GM20431 (cell line): Measurements from ENCODE around the gene FHOD3.

Experiments
- in situ Hi-C: fragments of 300-500 bp; cut with MseI, MboI; formaldehyde crosslinking; loops from one replicate; pipeline ENCODE4 v1.15.0; 2020; ENCODE audit warnings: low sequenced_read_pairs; ENCODE audit not compliant: unreplicated experiment

Gene FHOD3

GRCh38 chr18:36372903-36373311 is 75.4 kb downstream of the FHOD3 start:
- in situ Hi-C loops, result no loop called here

DNA sequence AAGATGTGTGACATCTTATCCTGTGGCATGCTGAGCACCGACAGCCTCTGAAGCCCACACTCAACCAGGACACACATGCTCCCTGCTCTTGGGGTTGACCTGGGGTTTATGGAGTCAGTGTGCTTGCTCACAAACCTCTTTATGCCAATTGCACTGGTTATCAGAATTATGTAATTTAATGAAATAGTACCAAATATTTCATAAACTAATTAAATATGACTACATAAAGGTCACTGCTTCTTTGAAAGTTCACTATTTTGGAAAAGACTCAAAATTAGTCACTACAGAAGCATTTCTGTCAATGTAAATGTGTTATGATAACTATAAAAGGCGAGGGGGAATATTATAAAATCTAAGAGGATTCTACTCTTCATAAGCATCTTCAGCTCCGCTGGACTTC is 76.7 kb downstream of the FHOD3 start:
- in situ Hi-C loops, result no loop called here

GRCh38 chr18:36375118-36375517 is 77.6 kb downstream of the FHOD3 start:
- in situ Hi-C loops, result no loop called here

- in situ Hi-C loops, result no loop called here
Measured at GRCh38 chr18:36376361-36376760, 78.8 kb downstream of the FHOD3 start.

GRCh38 chr18:36377626-36378025 is 80.1 kb downstream of the FHOD3 start:
- in situ Hi-C loops, result no loop called here

DNA sequence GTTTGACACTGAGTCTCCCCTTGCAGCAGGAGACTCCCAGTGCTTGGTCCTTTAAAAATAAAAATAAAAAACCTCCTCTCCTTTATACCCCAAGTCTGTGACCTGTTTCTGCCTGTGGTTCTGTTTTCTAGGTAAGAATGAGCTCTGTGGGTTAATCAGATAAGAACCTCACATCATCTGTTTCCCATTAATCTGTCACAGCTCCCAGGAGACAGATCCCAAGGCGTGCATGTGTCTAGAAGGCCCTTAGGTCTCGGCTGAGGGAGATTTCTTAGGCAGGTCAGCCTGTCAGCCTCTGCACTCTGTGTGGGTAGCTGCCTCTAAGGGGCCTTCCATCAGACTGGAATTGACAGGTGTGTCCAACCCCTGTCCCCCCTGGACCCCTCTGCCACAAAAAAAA is 80.7 kb downstream of the FHOD3 start:
- in situ Hi-C loops, result no loop called here

DNA sequence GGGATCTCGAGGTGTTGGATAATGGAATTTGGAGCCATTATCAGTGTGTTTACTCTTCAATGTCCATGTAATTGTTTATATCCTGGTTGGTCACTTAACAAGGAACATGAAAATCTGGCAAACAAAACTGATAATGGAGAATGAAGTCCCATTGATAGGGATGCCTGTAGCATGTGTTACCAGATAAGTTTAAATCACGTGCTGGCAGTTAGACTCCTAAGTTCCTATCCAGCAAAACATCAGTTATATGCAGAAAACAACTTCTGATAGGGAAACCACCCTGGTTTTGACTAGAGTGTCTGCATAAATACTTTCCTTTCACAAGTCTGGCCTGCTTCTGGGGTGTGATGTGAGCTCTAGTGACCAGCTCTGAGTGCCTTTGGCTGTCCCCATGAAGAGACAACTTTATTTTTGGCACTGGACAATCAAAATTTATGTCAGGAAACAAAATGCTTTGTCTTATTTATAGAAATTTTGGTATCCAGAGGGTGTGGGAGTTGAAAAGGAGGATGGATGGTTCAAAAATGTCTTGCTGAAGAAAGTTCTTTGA is 82.0 kb downstream of the FHOD3 start:
- in situ Hi-C loops, result no loop called here

DNA sequence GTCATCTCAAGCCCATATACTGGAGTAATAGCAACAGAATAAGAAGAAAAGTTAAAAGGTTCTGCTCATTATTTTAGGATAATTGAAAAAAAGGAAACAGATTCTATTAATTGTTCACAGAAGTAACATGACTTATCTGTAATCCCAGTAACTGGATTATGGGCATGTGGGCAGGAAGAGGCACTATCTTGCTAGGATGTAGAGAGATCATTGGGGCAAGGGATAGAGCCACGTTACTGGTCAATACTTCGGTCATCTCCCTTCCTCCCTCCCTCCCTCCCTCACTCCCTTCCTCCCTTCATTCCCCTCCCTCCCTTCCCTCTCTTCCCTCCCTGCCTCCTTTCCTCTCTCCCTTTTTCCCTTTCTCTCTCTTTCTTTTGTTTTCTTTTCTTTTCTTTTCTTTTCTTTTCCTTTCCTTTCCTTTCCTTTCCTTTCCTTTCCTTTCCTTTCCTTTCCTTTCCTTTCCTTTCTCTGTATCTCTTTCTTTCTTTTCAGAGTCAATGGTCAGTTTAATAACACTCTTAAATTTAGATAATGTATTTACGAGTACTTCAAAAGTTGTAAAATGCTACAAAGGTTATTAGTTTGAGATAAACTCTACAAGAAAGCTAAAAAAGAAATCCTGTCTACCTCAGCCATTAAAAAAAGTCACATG is 82.8 kb downstream of the FHOD3 start:
- in situ Hi-C loops, result no loop called here

DNA sequence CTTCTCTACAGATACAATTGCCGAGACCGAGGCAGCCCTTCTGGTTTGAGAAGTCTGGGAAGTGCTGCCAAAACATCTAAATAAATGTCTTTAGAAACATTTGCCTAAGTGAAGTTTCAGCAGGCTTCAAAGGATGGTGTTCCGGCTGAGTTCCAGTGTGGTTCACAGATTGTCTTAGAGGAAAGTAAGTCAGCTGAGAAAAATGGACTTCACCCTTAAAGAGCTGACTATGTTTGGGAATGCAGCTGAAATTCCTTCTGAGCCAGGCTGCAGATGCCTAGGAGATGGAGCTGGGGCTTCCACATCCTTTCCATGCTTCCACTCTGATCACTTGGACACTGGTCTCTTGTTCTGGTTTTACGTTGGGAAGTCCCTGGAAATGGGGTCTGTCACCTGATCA is 83.6 kb downstream of the FHOD3 start:
- in situ Hi-C loops, result no loop called here

- in situ Hi-C loops, result no loop called here
Measured at GRCh38 chr18:36382854-36383253, 85.3 kb downstream of the FHOD3 start.

GRCh38 chr18:36386150-36386920 is 88.8 kb downstream of the FHOD3 start:
- in situ Hi-C loops, result no loop called here

DNA sequence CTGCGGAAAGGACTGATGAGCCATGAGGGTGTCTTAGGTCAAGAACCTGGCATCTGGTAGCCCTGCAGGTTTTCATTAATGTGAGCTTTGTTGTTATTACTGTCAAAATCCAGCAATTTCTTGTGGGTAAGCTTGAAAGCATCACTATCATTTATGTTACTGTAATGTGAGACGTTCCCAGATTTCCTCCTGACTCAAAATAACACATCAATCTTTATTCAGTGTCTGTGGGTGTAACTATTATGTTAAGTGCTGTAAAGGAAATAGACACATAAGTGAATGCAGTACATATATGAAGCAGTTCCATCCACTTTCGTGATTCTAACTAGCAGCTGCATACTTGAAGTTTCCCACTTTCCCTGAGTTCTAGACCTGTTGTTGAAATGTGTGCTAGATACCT is 89.8 kb downstream of the FHOD3 start:
- in situ Hi-C loops, result no loop called here

DNA sequence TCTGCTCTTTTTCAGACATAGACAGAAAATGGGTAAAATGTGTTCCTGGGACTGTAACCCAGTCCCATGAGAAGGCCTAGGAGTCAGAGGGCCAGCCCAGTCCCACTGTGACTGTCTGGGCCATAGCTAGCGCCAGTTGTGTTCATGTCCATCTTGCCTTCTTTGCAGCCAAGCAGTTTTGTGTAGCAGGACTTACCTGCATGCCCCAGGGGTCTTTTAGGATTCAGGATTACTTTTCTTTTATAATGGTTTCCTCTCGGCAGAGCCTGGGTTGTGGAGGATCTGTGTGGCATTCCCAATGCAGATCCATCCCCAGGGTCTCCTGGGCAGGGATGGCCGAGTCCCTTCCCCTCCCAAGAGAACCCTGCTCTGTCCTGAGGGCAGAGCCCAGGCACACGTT is 90.8 kb downstream of the FHOD3 start:
- in situ Hi-C loops, result no loop called here

DNA sequence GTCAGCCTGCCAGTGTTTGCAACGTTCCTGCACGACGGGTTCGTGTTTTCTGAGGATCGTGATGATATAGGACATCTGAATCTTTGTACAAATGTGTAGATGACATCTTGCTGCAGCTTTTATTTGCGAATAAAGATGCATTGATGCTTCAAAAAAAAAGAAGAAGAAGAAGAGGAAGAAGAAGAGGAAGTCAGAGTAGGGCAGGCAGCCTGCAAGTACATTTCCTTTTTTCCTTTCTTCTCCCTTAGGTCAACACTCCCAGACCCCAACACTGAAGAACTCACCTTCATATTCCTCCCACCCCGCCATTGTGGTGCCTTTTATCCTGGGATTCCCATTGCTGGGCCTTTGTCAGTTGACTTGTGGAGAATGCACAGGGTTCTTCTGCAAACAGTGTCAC is 91.5 kb downstream of the FHOD3 start:
- in situ Hi-C loops, result no loop called here

DNA sequence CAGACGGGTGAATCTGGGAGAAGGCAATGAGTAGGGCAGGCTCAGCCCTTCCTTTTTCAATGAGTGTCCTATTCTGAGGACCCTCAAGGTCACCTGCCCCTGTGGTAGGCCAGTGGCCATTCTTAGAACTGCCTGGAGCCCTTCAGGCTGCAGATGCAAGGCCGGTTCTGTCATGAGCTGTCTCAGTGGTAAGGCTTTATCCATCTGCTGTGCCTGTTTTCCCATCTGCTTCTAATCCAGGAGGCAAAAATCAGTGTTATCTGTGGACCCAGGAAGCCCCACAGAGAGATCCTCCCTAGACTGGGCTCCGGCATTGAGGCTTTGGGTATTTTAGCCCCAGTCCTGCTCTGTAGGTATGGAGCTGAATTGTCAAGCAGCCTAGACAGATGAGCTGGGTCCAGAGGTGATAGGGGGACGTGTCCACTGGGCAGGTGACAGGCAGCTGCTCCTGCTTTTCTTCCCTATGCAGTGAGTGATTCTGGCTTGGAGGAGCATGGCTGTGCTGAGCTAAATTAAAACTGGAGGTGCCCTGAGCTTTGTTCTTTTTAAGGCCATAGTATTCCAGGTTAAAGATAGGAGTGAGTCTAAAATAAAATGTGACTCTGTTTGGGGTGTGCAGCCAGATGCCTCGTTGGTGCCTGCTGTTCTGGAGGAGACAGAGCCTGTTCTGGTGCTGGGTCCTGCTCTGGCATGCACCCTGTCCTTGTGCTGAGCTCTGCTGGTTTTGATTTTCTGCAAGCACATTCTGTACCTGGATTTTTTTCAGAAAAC is 92.5 kb downstream of the FHOD3 start:
- in situ Hi-C loops, result no loop called here

DNA sequence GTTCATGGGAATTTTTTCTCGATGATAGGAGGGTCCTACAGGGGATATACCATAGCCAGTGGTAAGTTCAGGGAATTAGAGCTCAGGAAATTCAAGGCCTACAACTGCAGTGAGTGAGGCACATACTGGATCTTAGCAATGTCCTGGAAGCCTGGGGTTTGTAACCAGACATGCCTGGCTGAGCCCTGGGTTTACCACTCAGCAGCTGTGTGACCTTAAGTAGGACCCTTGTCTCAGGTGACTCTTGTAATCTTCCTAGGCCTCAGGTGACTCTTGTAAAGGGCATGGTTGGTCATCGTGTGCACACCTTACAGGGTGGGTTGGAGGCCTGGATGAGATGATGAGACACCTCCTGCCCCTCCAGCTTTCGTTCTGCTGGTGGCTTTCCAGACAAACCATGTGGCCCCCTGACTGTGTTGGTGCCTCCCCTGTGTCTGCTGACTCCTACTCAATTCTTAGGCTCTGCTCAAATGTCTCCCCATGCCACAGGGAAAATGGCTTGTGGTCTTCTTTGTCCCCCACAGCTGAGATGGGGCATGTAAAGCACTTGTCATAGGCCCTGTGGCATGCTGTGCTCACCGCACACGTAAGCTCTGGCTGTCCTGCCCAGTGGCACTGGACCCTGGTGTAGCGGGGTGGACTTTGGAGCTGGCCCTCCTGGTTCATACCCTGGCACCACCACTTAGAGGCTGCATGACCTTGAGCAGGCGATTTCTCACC is 94.1 kb downstream of the FHOD3 start:
- in situ Hi-C loops, result no loop called here

- in situ Hi-C loops, result no loop called here
Measured at GRCh38 chr18:36392164-36392978, 94.9 kb downstream of the FHOD3 start.

- in situ Hi-C loops, result no loop called here
Measured at GRCh38 chr18:36392979-36393287, 95.4 kb downstream of the FHOD3 start.

- in situ Hi-C loops, result no loop called here
Measured at GRCh38 chr18:36394486-36394885, 97.0 kb downstream of the FHOD3 start.

DNA sequence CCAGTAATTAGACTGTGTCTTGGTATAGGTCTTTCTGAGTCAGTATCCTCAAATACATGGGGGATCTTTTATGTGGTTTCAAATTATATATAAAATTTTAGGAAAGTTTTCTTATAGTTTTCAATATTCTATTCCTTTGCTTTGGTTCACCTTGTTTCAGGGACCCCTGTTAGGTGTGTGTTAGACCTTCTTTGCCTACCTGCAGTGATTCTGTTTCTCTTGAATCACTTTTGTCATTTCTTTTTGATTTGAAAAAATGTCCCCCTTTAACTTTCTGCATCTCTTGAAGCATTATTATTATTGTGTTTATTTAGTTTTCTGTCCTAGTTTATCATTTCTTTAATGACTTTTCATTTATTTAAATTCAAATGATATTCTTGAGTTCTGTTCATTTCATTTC is 98.7 kb downstream of the FHOD3 start:
- in situ Hi-C loops, result no loop called here
